Measurements from ENCODE around the gene NHLRC4. TPM values are rescaled to one million over a fixed set of nuclear protein-coding genes. Genes with fewer than 3 reads are reported as not detected.

NHLRC4 gene
- total RNA-seq, 4 donors from 2014 or later = 0.09 to 0.95 (median 0.59) TPM; not detected in 1

DNA sequence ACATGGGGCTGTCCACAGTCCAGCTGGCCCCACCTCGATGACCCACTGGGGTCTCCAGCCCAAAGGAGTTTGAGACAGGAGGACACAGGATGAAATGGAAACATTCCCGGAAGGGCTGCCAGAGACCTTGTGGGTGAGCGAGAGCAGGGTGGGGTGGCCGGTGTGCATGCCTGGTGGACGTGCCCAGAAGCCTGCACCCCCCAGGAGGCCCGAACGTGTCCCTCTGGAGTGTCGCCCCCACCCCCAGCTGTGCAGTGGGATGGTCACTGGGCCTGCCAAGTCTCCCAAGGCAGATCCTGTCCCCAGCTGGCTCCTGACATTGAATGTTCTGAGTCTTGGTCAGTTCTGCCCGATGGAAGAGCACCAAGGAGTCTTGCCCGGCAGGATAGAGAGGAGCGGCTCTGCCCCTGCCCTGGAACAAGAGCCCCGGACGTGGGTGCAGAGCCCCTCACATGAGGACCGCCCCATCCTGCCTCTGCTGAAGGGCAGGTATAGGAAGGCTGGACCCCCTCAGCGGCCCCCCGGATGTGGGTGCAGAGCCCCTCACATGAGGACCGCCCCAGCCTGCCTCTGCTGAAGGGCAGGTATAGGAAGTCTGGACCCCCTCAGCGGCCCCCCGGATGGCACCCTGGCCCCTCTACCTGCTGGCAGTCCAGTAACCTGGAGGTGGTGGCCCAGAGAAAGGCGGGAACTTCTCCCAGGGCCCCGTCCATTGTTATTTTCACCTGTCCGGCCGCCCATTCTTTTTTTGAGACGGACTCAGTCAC lies 42.3 kb upstream of the NHLRC4 start:
- Histone ChIP-seq H3K36me3 (peaks cover 0 to 19% (median 0%) of the 10 kb centered on the region in 3 donors), H3K27me3 (no peaks in the 10 kb centered on the region), H3K9me3 (no peaks in the 10 kb centered on the region), H3K4me1 (peaks cover 30 to 63% (median 31%) of the 10 kb centered on the region in 3 donors), H3K4me3 (no peak overlapping the region), H3K27ac (peak overlapping the region in 1 of 4 donors; percentile 99)
- intact Hi-C loops (cut with DNase I) = no loop called here
- WGBS, 2 donors = 70 to 93% methylated on average over 4 to 5 of the region's 24 CpGs
- TF ChIP-seq, protein P1, sequence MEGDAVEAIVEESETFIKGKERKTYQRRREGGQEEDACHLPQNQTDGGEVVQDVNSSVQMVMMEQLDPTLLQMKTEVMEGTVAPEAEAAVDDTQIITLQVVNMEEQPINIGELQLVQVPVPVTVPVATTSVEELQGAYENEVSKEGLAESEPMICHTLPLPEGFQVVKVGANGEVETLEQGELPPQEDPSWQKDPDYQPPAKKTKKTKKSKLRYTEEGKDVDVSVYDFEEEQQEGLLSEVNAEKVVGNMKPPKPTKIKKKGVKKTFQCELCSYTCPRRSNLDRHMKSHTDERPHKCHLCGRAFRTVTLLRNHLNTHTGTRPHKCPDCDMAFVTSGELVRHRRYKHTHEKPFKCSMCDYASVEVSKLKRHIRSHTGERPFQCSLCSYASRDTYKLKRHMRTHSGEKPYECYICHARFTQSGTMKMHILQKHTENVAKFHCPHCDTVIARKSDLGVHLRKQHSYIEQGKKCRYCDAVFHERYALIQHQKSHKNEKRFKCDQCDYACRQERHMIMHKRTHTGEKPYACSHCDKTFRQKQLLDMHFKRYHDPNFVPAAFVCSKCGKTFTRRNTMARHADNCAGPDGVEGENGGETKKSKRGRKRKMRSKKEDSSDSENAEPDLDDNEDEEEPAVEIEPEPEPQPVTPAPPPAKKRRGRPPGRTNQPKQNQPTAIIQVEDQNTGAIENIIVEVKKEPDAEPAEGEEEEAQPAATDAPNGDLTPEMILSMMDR (IDR thresholded peaks at IDR 0.05) = no peak
- DNase-seq = no peak

DNA sequence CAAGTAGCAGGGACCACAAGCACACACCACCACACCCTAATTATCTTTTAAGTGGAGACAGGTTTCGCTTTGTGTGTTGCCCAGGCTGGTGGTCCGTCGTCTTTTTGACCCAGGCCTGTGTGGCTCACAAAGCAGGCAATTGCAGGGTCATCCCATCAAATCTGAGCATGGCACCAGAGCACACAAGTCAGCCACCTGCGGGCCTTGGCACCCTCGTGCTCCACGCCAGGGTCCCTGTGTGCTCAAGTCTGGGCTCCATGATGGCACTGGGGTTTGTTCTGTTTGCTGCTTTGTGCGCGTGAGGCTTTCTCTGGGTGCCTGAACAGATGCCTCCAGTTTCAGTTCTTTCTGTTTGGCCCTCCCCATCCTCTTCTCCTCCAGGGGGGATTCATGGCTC lies 41.7 kb upstream of the NHLRC4 start:
- Histone ChIP-seq H3K27me3 (no peaks in the 10 kb centered on the region), H3K4me3 (peak overlapping the region in 1 of 4 donors; percentile 69), H3K4me1 (peaks cover 36 to 69% (median 37%) of the 10 kb centered on the region in 3 donors), H3K27ac (peak overlapping the region; percentile 97 to 99 (median 98)), H3K9me3 (no peaks in the 10 kb centered on the region), H3K36me3 (peaks cover 0 to 18% (median 0%) of the 10 kb centered on the region in 3 donors)
- 76 to 100% methylated on average over 1 to 8 of the region's 8 CpGs for WGBS, 2 donors
- intact Hi-C loops (cut with DNase I) = no loop called here
- no peak for TF ChIP-seq POLR2A (IDR thresholded peaks at IDR 0.05)
- TF ChIP-seq, protein P1 (IDR thresholded peaks at IDR 0.05) = no peak
- DNase-seq = no peak

DNA sequence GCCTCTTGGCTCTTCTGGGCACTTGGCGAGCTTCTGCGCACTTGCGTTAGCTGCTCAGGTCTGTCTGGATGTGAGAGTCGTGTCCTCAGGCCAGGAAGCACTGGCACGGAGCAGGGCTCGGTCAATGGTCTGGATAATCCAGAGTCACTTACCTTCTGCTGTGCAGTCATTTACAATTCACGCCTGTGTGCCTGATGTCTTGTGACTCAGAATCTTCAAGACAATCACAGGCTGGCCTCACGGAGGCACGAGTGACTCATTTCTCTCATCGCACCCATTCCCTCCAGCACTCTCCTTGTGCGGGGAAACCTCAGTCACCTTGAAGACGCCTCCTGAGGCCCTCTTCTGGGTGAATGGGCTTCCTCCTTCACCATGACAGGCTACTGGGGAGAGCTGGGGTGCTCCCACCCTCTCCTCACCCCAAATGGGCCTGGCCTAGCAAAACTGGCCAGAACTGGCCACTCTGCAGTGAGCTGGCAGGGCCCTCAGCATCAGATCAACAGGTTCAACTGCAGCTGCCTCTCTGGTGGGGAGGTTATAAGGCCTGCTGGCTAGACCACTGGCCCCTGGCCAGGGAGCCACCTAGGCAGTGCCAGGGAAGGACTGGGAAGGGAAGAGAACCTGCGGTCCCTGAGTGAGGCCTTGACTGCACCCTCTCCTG lies 41.2 kb upstream of the NHLRC4 start:
- Histone ChIP-seq H3K27me3 (no peaks in the 10 kb centered on the region), H3K4me3 (peak overlapping the region; percentile 58 to 90 (median 78)), H3K4me1 (peaks cover 36 to 75% (median 40%) of the 10 kb centered on the region in 3 donors), H3K27ac (peak overlapping the region; percentile 97 to 99 (median 98)), H3K9me3 (no peaks in the 10 kb centered on the region), H3K36me3 (peaks cover 0 to 15% (median 0%) of the 10 kb centered on the region in 3 donors)
- TF ChIP-seq, protein P1 (IDR thresholded peaks at IDR 0.05) = no peak
- peak in 1 of 4 donors; percentile 23 for TF ChIP-seq POLR2A (IDR thresholded peaks at IDR 0.05)
- WGBS, 2 donors = 13 to 18% methylated on average over 4 to 8 of the region's 13 CpGs
- intact Hi-C loops (cut with DNase I) = no loop called here
- DNase-seq = no peak

DNA sequence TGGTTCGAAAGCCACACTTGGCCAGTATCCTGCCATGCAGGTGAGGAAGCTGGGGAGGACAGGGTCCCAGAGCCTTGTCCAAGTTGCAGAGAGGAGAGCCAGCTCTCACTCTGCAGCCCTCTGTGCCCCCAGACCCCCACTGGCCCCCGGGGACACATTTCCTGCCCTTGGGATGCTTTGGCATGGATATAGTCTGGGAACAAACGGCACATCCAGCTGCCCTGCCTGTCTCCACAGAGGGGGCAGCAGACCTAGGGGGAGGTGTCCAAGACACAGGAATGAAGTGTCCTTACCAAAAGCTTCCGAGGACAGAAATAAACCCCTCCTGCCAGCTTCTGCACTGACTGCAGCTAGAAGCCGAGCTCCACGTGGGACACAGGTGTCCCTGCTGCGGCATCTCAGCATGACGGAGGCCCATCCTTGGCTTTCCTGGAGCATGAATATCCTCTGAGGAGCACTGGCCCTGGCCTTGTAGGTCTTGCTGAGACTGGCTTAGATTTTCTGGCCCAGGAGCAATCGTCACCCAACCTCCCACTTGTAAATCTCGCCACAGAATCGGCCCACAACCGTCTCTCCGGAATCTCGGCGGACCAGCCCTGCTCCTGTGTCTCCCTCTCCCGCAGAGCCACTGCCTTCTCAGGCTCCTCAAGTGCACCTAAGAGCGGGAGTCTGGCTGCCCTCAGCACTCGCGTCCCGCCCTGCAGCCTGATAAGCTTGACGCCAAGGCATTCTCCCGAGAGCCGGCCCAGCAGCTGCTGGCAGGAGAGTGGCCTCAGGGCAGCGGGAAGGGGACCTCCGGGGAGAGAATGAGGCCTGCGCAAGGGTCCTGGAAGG lies 40.4 kb upstream of the NHLRC4 start:
- Histone ChIP-seq H3K4me1 (peaks cover 36 to 78% (median 42%) of the 10 kb centered on the region in 3 donors), H3K27me3 (no peaks in the 10 kb centered on the region), H3K9me3 (no peaks in the 10 kb centered on the region), H3K4me3 (peak overlapping the region; percentile 58 to 90 (median 78)), H3K36me3 (peaks cover 0 to 14% (median 0%) of the 10 kb centered on the region in 3 donors), H3K27ac (peak overlapping the region; percentile 97 to 99 (median 98))
- no peak for TF ChIP-seq POLR2A (IDR thresholded peaks at IDR 0.05)
- TF ChIP-seq, protein P1 (IDR thresholded peaks at IDR 0.05) = no peak
- DNase-seq = no peak
- WGBS, 2 donors = 11 to 30% methylated on average over 2 to 3 of the region's 26 CpGs
- intact Hi-C loops (cut with DNase I) = no loop called here
